H1 (cell line): ENCODE measurements around the gene CDH22. TPM values are rescaled to one million over a fixed set of nuclear protein-coding genes. Genes with fewer than 3 reads are reported as not detected.

Source experiments
- CHD1 ChIP-seq: IDR thresholded peaks from 2 replicates; pipeline ENCODE4 v1.6.1; 2012; ENCODE audit warnings: low read depth, low read length, improper control_type of control experiment
- CHD2 ChIP-seq: IDR thresholded peaks from 2 replicates; pipeline ENCODE4 v1.6.1; 2012; ENCODE audit warnings: low read length, improper control_type of control experiment
- EZH2 ChIP-seq: fragments of 200-600 bp; sonication (generic); IDR thresholded peaks from 2 replicates; pipeline ENCODE4 v1.7.1; 2012; ENCODE audit warnings: low read depth, mild to moderate bottlenecking, moderate library complexity, low read length, inconsistent platforms; ENCODE audit not compliant: severe bottlenecking
- FOSL1 ChIP-seq: IDR thresholded peaks from 2 replicates; pipeline ENCODE4 v1.6.1; 2011; ENCODE audit warnings: mild to moderate bottlenecking, low read depth, low read length, moderate library complexity; ENCODE audit not compliant: insufficient read depth
- GABPA ChIP-seq: IDR thresholded peaks from 2 replicates; pipeline ENCODE4 v1.6.1; 2011; ENCODE audit warnings: mild to moderate bottlenecking, low read length, moderate library complexity, borderline replicate concordance; ENCODE audit not compliant: insufficient read depth
- KDM5A ChIP-seq: fragments of 200-600 bp; IDR thresholded peaks from 2 replicates; pipeline ENCODE4 v1.7.1; 2012; ENCODE audit warnings: mild to moderate bottlenecking, low read length, inconsistent platforms, mixed read lengths
- POLR2AphosphoS5 ChIP-seq: IDR thresholded peaks from 2 replicates; pipeline ENCODE4 v1.6.1; 2011; ENCODE audit warnings: low read depth, low read length
- RAD21 ChIP-seq, 2 experiments: IDR thresholded peaks in 1 of 2; conservative IDR thresholded peaks in 1 of 2; 2 replicates each; pipeline ENCODE4 v1.6.1; 2011; ENCODE audit warnings: low read depth in 2 of 2, low read length in 2 of 2, improper control_type of control experiment in 1 of 2, inconsistent platforms in 1 of 2, mild to moderate bottlenecking in 1 of 2, moderate library complexity in 1 of 2
- SIX5 ChIP-seq: IDR thresholded peaks from 2 replicates; pipeline ENCODE4 v1.6.1; 2011; ENCODE audit warnings: mild to moderate bottlenecking, low read depth, low read length
- polyA plus RNA-seq, 7 experiments: library from polyadenylated mRNA; depleted of rRNA in 3 of 7; stranded (reverse) in 5 of 7; unstranded in 2 of 7; fragments of >200 nt in 5 of 7; fragments of 200-250 nt in 2 of 7; gene quantifications; 1 replicate in 5 of 7; 2 replicates in 1 of 7; 4 replicates in 1 of 7; pipeline versions ENCODE4 v1.2.1 to v1.2.3, GENCODE V29; 2011 to 2013; ENCODE audit warnings: missing spikeins in 2 of 7, mixed read lengths in 2 of 7
- total RNA-seq: library from RNA; stranded (reverse); fragmentation: NEBNext Ultra II Directional; extraction: Animal tissue kit (Norgen Biotek cat#: 25700); gene quantifications from 2 replicates; pipeline ENCODE4 v1.2.1, GENCODE V29; 2021
- TF ChIP-seq, protein P1 (sequence below): fragments of 300-600 bp; sonication (generic); IDR thresholded peaks from 2 replicates; pipeline ENCODE4 v1.7.1; 2012; ENCODE audit warnings: low read length, moderate library complexity, mild to moderate bottlenecking, inconsistent platforms; ENCODE audit not compliant: insufficient replicate concordance

The CDH22 gene
- total and polyA plus RNA-seq, 2 of the 8 experiments (the other 6 are each of a cell fraction or from before 2014, with no cell fraction given), result 0.35 to 0.39 TPM

DNA sequence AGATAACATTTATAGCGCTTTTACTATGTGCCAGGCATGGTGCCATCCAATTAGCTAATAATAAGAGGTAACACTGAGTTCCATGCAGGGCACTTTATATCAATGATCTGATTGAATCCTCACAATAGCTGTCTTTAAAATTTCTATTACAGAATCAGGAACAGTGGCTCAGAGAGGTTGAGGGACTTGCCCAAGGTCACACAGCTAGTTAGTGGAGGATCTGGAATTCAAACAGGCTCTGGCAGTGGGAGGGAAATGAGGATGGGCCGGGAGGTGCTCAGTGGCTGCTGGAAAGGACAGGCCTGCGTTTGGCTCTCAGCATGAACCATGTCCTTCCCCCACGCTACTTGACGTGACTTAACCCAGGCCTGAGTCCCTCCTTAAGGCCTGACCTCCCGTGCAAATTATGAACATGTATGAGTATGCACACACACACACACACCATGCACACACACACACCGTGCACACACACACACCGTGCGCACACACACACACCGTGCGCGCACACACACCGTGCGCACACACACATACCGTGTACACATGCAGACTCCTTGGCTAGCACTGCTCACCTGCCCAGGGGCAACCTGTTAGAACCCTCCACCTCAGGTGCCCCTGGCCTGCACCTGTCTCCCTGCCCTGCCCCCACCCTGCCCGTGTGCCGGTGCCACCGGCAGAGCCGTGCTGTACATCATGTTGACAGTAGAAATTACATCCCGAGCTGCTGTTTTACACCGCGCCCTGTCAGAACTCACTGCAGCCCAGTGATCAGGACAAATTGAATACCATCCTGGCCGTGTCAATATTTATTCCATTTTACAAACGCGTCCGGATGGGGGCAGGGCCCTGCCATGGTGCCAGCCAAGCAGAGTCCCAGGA is 43.7 kb downstream of the CDH22 start (continued):
- TF ChIP-seq, protein P1, sequence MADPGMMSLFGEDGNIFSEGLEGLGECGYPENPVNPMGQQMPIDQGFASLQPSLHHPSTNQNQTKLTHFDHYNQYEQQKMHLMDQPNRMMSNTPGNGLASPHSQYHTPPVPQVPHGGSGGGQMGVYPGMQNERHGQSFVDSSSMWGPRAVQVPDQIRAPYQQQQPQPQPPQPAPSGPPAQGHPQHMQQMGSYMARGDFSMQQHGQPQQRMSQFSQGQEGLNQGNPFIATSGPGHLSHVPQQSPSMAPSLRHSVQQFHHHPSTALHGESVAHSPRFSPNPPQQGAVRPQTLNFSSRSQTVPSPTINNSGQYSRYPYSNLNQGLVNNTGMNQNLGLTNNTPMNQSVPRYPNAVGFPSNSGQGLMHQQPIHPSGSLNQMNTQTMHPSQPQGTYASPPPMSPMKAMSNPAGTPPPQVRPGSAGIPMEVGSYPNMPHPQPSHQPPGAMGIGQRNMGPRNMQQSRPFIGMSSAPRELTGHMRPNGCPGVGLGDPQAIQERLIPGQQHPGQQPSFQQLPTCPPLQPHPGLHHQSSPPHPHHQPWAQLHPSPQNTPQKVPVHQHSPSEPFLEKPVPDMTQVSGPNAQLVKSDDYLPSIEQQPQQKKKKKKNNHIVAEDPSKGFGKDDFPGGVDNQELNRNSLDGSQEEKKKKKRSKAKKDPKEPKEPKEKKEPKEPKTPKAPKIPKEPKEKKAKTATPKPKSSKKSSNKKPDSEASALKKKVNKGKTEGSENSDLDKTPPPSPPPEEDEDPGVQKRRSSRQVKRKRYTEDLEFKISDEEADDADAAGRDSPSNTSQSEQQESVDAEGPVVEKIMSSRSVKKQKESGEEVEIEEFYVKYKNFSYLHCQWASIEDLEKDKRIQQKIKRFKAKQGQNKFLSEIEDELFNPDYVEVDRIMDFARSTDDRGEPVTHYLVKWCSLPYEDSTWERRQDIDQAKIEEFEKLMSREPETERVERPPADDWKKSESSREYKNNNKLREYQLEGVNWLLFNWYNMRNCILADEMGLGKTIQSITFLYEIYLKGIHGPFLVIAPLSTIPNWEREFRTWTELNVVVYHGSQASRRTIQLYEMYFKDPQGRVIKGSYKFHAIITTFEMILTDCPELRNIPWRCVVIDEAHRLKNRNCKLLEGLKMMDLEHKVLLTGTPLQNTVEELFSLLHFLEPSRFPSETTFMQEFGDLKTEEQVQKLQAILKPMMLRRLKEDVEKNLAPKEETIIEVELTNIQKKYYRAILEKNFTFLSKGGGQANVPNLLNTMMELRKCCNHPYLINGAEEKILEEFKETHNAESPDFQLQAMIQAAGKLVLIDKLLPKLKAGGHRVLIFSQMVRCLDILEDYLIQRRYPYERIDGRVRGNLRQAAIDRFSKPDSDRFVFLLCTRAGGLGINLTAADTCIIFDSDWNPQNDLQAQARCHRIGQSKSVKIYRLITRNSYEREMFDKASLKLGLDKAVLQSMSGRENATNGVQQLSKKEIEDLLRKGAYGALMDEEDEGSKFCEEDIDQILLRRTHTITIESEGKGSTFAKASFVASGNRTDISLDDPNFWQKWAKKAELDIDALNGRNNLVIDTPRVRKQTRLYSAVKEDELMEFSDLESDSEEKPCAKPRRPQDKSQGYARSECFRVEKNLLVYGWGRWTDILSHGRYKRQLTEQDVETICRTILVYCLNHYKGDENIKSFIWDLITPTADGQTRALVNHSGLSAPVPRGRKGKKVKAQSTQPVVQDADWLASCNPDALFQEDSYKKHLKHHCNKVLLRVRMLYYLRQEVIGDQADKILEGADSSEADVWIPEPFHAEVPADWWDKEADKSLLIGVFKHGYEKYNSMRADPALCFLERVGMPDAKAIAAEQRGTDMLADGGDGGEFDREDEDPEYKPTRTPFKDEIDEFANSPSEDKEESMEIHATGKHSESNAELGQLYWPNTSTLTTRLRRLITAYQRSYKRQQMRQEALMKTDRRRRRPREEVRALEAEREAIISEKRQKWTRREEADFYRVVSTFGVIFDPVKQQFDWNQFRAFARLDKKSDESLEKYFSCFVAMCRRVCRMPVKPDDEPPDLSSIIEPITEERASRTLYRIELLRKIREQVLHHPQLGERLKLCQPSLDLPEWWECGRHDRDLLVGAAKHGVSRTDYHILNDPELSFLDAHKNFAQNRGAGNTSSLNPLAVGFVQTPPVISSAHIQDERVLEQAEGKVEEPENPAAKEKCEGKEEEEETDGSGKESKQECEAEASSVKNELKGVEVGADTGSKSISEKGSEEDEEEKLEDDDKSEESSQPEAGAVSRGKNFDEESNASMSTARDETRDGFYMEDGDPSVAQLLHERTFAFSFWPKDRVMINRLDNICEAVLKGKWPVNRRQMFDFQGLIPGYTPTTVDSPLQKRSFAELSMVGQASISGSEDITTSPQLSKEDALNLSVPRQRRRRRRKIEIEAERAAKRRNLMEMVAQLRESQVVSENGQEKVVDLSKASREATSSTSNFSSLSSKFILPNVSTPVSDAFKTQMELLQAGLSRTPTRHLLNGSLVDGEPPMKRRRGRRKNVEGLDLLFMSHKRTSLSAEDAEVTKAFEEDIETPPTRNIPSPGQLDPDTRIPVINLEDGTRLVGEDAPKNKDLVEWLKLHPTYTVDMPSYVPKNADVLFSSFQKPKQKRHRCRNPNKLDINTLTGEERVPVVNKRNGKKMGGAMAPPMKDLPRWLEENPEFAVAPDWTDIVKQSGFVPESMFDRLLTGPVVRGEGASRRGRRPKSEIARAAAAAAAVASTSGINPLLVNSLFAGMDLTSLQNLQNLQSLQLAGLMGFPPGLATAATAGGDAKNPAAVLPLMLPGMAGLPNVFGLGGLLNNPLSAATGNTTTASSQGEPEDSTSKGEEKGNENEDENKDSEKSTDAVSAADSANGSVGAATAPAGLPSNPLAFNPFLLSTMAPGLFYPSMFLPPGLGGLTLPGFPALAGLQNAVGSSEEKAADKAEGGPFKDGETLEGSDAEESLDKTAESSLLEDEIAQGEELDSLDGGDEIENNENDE, result no peak
- TF ChIP-seq RAD21 (IDR thresholded peaks at IDR 0.05 in 1 of 2, conservative IDR thresholded peaks at IDR 0.05 in 1 of 2; ENCODE audit: low read depth in 2 of 2, low read length in 2 of 2) (no peak), EZH2 (no peak), GABPA (no peak), CHD2 (no peak), POLR2AphosphoS5 (no peak), CHD1 (no peak), KDM5A (no peak), FOSL1 (no peak), SIX5 (no peak)
